HG03025 (cell line): ENCODE measurements around the gene ENOPH1.

ENCODE experiments used
- ATAC-seq: cut with Tn5 transposase; IDR thresholded peaks from one replicate; pipeline ENCODE4 v1.9.1; 2021; ENCODE audit warnings: mild to moderate bottlenecking, moderate library complexity; ENCODE audit not compliant: unreplicated experiment, low FRiP score

ENOPH1 gene

DNA sequence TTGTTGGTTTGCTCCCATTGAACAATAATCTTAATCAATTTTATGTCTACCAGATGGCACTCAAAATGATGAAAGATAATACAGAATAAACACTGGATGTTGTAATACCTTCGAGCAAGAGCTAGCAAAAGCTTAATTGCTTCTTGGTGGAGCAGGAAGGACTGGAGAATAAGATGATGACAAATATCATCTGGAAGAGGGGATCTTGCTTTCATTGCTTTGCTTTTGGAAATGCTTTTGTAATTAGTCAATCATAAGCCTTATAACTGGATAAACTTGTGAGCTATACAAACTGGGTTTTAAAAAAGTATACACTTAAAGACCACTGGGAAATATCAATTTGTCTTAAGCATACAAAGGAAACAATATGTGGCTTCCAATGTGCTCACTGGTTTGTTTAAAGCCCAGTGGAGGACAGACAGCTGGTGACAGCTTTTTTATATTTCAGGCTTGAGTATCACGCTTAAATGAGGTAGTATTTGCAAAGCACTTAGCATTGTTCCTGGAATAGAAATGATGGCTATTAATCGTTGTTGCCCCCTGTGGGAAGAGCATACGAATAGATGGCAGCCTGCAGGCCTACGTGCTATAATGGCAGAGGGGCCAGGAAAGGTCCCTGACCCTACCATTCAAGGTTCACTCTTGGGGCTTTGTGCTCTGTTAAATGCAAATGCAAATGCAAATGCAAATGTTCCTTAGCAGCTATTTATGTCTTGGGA, 70.2 kb downstream of the ENOPH1 start:
- ATAC-seq: no peak

DNA sequence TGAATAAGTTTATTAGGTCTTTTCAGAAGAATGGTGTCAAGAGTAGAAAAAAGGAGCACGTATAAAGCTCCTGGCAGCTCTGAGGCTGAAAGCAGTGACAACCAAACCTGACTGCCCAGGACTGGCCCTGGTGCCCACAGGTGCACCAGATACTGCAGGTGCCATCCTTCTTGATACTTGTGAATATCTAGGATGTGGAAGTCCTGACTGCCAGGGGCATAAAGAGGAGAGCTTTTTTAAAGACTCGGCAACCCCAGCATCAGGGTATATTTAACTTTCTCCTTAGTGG, 70.7 kb downstream of the ENOPH1 start:
- ATAC-seq: no peak

DNA sequence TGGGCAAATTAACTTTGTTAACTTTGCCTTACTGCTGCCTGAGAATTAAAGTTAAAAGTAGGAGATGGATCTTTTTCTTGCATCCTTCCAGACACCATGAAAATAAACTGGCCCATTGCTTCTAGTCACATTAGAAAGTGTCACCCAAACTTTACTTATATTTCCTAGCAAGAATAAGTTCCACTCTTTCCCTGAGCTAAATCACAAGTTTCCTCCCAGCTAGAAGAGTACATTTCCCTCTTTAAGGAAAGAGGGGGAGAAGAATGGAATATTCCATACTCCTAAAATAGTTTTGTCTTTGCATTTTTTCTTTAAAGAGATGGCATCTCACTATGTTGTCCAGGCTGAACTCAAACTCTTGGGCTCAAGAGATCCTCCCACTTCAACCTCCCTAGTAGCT, 77.6 kb downstream of the ENOPH1 start:
- no peak for ATAC-seq

DNA sequence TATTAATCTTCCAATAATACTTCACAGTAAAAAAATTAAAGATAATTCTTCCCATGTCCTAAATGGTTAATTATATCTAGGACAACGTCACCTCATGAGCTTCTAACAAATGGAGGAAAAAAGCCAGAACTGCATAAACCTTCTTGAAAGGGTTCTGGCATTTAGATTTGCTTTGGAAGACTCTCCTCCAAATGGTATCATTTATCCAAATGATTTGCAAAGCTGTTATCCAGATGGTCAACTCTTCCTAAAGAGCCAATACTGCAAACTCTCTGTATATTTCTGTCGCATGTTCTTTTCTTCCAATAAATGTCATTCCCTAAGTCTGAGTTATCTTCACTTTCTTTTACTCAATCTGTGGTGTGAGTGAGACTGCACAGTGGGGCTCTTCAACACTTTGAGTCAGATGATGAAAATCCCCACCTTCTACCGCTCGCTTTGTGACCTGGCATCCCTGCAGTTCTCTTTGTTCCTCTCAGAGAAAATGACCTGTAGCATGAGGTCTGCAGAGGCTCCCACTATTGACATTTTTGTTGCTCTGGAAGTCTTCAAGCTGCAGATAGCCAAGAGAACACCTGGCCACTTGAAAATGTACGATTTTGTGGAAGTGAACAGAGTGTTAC, 78.5 kb downstream of the ENOPH1 start:
- no peak for ATAC-seq

GRCh38 chr4:82510216-82510615, 79.8 kb downstream of the ENOPH1 start:
- ATAC-seq: no peak
